WTC11 (cell line): ENCODE results near the gene SLC23A1.

Source experiments
- CBFB ChIP-seq: sonication (generic); formaldehyde crosslinking; IDR thresholded peaks from 2 replicates; pipeline ENCODE4 v1.8.1; 2022; ENCODE audit warnings: mild to moderate bottlenecking, low read depth, missing genetic modification reagents
- ESRRA ChIP-seq: sonication (generic); formaldehyde crosslinking; IDR thresholded peaks from 2 replicates; pipeline ENCODE4 v1.8.1; 2022; ENCODE audit warnings: mild to moderate bottlenecking, missing genetic modification reagents, borderline replicate concordance
- SMAD3 ChIP-seq: sonication (generic); formaldehyde crosslinking; IDR thresholded peaks from 2 replicates; pipeline ENCODE4 v1.8.0; 2022; ENCODE audit warnings: missing genetic modification reagents, mild to moderate bottlenecking, borderline replicate concordance
- TEAD4 ChIP-seq: sonication (generic); formaldehyde crosslinking; IDR thresholded peaks from 2 replicates; pipeline ENCODE4 v1.8.0; 2022; ENCODE audit warnings: mild to moderate bottlenecking, missing genetic modification reagents
- ZNF232 ChIP-seq: sonication (generic); formaldehyde crosslinking; IDR thresholded peaks from 2 replicates; pipeline ENCODE4 v1.8.0; 2022; ENCODE audit warnings: mild to moderate bottlenecking, missing genetic modification reagents
- ZNF423 ChIP-seq: fragments of 250-450 bp; sonication (Bioruptor Pico); IDR thresholded peaks from 2 replicates; pipeline ENCODE4 v2.1.2; 2022; ENCODE audit warnings: mild to moderate bottlenecking, moderate library complexity
- TF ChIP-seq, protein P1 (sequence below): sonication (generic); formaldehyde crosslinking; IDR thresholded peaks from 2 replicates; pipeline ENCODE4 v1.8.1; 2023; ENCODE audit warnings: mild to moderate bottlenecking, missing genetic modification reagents
- TF ChIP-seq, protein P2 (sequence below): fragments of 200-600 bp; IDR thresholded peaks from 2 replicates; pipeline ENCODE4 v1.8.0; 2022; ENCODE audit warnings: antibody characterized with exemption
- TF ChIP-seq, protein P3 (sequence below): sonication (generic); formaldehyde crosslinking; IDR thresholded peaks from 2 replicates; pipeline ENCODE4 v1.8.1; 2022; ENCODE audit warnings: mild to moderate bottlenecking, moderate library complexity, missing genetic modification reagents
- TF ChIP-seq, protein P4 (sequence below): sonication (generic); formaldehyde crosslinking; IDR thresholded peaks from 2 replicates; pipeline ENCODE4 v1.8.1; 2022; ENCODE audit warnings: low read depth, missing genetic modification reagents, borderline replicate concordance
- TF ChIP-seq, protein P5 (sequence below): sonication (generic); formaldehyde crosslinking; IDR thresholded peaks from 2 replicates; pipeline ENCODE4 v1.8.0; 2022; ENCODE audit warnings: mild to moderate bottlenecking, missing genetic modification reagents
- TF ChIP-seq, protein P6 (sequence below): sonication (generic); formaldehyde crosslinking; IDR thresholded peaks from 2 replicates; pipeline ENCODE4 v1.8.1; 2022; ENCODE audit warnings: low read depth, mild to moderate bottlenecking, moderate library complexity, missing genetic modification reagents, borderline replicate concordance

DNA sequence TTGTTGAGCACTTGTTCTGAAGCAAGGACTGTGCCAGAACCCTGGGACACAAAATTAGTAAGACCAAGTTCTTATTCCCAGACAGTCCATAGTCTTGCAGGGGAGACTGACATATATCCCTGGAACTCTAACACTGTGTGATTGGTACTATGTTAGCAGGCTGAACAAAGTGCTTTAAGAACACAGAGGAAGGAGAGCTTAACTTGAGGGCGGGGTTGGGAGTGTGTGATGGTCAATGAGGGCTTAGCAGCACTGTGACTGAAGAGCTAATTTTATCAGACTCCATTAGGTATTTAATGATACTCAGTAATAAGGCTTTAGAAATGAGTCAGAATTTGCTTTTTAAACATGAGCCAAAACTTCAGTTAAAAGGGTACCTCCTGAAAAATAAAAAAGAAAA, 35.7 kb upstream of the SLC23A1 start:
- TF ChIP-seq, protein P1, sequence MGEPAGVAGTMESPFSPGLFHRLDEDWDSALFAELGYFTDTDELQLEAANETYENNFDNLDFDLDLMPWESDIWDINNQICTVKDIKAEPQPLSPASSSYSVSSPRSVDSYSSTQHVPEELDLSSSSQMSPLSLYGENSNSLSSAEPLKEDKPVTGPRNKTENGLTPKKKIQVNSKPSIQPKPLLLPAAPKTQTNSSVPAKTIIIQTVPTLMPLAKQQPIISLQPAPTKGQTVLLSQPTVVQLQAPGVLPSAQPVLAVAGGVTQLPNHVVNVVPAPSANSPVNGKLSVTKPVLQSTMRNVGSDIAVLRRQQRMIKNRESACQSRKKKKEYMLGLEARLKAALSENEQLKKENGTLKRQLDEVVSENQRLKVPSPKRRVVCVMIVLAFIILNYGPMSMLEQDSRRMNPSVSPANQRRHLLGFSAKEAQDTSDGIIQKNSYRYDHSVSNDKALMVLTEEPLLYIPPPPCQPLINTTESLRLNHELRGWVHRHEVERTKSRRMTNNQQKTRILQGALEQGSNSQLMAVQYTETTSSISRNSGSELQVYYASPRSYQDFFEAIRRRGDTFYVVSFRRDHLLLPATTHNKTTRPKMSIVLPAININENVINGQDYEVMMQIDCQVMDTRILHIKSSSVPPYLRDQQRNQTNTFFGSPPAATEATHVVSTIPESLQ (CRISPR knock-in tag), result no peak
- TF ChIP-seq, protein P2, sequence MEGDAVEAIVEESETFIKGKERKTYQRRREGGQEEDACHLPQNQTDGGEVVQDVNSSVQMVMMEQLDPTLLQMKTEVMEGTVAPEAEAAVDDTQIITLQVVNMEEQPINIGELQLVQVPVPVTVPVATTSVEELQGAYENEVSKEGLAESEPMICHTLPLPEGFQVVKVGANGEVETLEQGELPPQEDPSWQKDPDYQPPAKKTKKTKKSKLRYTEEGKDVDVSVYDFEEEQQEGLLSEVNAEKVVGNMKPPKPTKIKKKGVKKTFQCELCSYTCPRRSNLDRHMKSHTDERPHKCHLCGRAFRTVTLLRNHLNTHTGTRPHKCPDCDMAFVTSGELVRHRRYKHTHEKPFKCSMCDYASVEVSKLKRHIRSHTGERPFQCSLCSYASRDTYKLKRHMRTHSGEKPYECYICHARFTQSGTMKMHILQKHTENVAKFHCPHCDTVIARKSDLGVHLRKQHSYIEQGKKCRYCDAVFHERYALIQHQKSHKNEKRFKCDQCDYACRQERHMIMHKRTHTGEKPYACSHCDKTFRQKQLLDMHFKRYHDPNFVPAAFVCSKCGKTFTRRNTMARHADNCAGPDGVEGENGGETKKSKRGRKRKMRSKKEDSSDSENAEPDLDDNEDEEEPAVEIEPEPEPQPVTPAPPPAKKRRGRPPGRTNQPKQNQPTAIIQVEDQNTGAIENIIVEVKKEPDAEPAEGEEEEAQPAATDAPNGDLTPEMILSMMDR, result no peak
- TF ChIP-seq CBFB (no peak), ZNF423 (no peak), ESRRA (CRISPR knock-in tag) (no peak), TEAD4 (CRISPR knock-in tag) (no peak), SMAD3 (no peak), ZNF232 (no peak)
- TF ChIP-seq, protein P3, sequence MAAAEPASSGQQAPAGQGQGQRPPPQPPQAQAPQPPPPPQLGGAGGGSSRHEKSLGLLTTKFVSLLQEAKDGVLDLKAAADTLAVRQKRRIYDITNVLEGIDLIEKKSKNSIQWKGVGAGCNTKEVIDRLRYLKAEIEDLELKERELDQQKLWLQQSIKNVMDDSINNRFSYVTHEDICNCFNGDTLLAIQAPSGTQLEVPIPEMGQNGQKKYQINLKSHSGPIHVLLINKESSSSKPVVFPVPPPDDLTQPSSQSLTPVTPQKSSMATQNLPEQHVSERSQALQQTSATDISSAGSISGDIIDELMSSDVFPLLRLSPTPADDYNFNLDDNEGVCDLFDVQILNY, result no peak
- TF ChIP-seq, protein P4, sequence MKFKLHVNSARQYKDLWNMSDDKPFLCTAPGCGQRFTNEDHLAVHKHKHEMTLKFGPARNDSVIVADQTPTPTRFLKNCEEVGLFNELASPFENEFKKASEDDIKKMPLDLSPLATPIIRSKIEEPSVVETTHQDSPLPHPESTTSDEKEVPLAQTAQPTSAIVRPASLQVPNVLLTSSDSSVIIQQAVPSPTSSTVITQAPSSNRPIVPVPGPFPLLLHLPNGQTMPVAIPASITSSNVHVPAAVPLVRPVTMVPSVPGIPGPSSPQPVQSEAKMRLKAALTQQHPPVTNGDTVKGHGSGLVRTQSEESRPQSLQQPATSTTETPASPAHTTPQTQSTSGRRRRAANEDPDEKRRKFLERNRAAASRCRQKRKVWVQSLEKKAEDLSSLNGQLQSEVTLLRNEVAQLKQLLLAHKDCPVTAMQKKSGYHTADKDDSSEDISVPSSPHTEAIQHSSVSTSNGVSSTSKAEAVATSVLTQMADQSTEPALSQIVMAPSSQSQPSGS (CRISPR knock-in tag), result no peak
- TF ChIP-seq, protein P5, sequence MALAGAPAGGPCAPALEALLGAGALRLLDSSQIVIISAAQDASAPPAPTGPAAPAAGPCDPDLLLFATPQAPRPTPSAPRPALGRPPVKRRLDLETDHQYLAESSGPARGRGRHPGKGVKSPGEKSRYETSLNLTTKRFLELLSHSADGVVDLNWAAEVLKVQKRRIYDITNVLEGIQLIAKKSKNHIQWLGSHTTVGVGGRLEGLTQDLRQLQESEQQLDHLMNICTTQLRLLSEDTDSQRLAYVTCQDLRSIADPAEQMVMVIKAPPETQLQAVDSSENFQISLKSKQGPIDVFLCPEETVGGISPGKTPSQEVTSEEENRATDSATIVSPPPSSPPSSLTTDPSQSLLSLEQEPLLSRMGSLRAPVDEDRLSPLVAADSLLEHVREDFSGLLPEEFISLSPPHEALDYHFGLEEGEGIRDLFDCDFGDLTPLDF (CRISPR knock-in tag), result no peak
- TF ChIP-seq, protein P6, sequence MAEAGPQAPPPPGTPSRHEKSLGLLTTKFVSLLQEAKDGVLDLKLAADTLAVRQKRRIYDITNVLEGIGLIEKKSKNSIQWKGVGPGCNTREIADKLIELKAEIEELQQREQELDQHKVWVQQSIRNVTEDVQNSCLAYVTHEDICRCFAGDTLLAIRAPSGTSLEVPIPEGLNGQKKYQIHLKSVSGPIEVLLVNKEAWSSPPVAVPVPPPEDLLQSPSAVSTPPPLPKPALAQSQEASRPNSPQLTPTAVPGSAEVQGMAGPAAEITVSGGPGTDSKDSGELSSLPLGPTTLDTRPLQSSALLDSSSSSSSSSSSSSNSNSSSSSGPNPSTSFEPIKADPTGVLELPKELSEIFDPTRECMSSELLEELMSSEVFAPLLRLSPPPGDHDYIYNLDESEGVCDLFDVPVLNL (CRISPR knock-in tag), result no peak
